H1 (cell line): ENCODE results near the gene PPFIBP2. TPM values are rescaled to one million over a fixed set of nuclear protein-coding genes. Genes with fewer than 3 reads are reported as not detected.

ENCODE experiments used
- CTCF ChIA-PET: fragments of 300-600 bp; sonication (Branson Sonifier 250); formaldehyde crosslinking; loops from one replicate; lab custom pipeline; 2021; ENCODE audit not compliant: partially characterized antibody; lab: Charles Lee
- POLR2A ChIA-PET: fragments of 300-600 bp; sonication (Branson Sonifier 250); formaldehyde crosslinking; loops from one replicate; lab custom pipeline; 2021; ENCODE audit warnings: inconsistent platforms; ENCODE audit not compliant: partially characterized antibody; lab: Charles Lee
- DNase-seq, 2 experiments: peaks; one replicate each; pipeline versions ENCODE4 v3.0.0 to v3.0.0-alpha.2; 2010 to 2022; ENCODE audit warnings: low spot score in 2 of 2, low read depth in 1 of 2, mixed read lengths in 1 of 2
- FAIRE-seq: peaks from 2 replicates; lab custom pipeline; 2011; peaks lifted over from hg19 to GRCh38; lab: Jason Lieb, UNC
- H2AFZ ChIP-seq: 2 replicates; pipeline ENCODE4 v1.8.1; 2012; ENCODE audit warnings: low read length, inconsistent platforms
- H2AK5ac ChIP-seq: 2 replicates; pipeline ENCODE4 v1.6.1; 2013; ENCODE audit warnings: low read depth, low read length
- H2BK120ac ChIP-seq: replicated peaks from 2 replicates; pipeline ENCODE3; 2013; ENCODE audit warnings: low read depth, low read length, inconsistent platforms
- H2BK12ac ChIP-seq: 2 replicates; pipeline ENCODE4 v1.6.1; 2013; ENCODE audit warnings: low read depth, low read length
- H2BK15ac ChIP-seq: 2 replicates; pipeline ENCODE4 v1.6.1; 2013; ENCODE audit warnings: low read length
- H2BK20ac ChIP-seq: 2 replicates; pipeline ENCODE4 v1.6.1; 2013; ENCODE audit warnings: low read length
- H2BK5ac ChIP-seq: 2 replicates; pipeline ENCODE4 v1.6.1; 2013; ENCODE audit warnings: low read depth, low read length
- H3K14ac ChIP-seq: 2 replicates; pipeline ENCODE4 v1.6.1; 2013; ENCODE audit warnings: inconsistent platforms; ENCODE audit not compliant: insufficient read length
- H3K18ac ChIP-seq: 2 replicates; pipeline ENCODE4 v1.6.1; 2013; ENCODE audit warnings: low read length; ENCODE audit errors: extremely low read depth
- H3K23ac ChIP-seq: 2 replicates; pipeline ENCODE4 v1.6.1; 2013; ENCODE audit warnings: inconsistent platforms; ENCODE audit not compliant: insufficient read length
- H3K23me2 ChIP-seq: 2 replicates; pipeline ENCODE4 v1.6.1; 2013; ENCODE audit warnings: low read depth, low read length
- H3K27ac ChIP-seq: 2 replicates; pipeline ENCODE4 v1.6.1; 2011; ENCODE audit warnings: low read depth, low read length, inconsistent platforms
- H3K27me3 ChIP-seq, 4 experiments: replicated peaks in 1 of 4; 1 replicate in 1 of 4; 2 replicates in 3 of 4; pipeline versions ENCODE4 v1.6.1 to v1.8.1; 2011 to 2013; ENCODE audit warnings: low read length in 3 of 4, mild to moderate bottlenecking in 3 of 4, inconsistent platforms in 2 of 4, mixed read lengths in 2 of 4, moderate library complexity in 1 of 4; ENCODE audit not compliant: control insufficient read depth in 3 of 4, insufficient read depth in 3 of 4; ENCODE audit errors: extremely low read depth in 1 of 4
- H3K36me3 ChIP-seq, 4 experiments: 2 replicates each; pipeline versions ENCODE4 v1.6.1 to v1.8.1; 2011 to 2013; ENCODE audit warnings: mild to moderate bottlenecking in 4 of 4, low read length in 3 of 4, moderate library complexity in 2 of 4, control low read depth in 1 of 4, inconsistent platforms in 1 of 4; ENCODE audit not compliant: insufficient read depth in 4 of 4, control insufficient read depth in 2 of 4
- H3K4ac ChIP-seq: replicated peaks from 2 replicates; pipeline ENCODE3; 2013; ENCODE audit warnings: low read length, low read depth, mixed read lengths, inconsistent platforms; ENCODE audit not compliant: insufficient read length
- H3K4me1 ChIP-seq, 4 experiments: replicated peaks in 1 of 4; 1 replicate in 1 of 4; 2 replicates in 3 of 4; pipeline versions ENCODE4 v1.6.1 to v1.8.1; 2011 to 2013; ENCODE audit warnings: low read length in 3 of 4, inconsistent platforms in 2 of 4, mixed read lengths in 1 of 4; ENCODE audit not compliant: insufficient read depth in 4 of 4, control insufficient read depth in 3 of 4
- H3K4me2 ChIP-seq, 2 experiments: 2 replicates each; pipeline versions ENCODE4 v1.6.1 to v1.8.1; 2011 to 2013; ENCODE audit warnings: low read depth in 2 of 2, low read length in 2 of 2, control low read depth in 1 of 2, inconsistent platforms in 1 of 2, mild to moderate bottlenecking in 1 of 2; ENCODE audit not compliant: insufficient read depth in 1 of 2
- H3K4me3 ChIP-seq, 4 experiments: fragments of 200-600, 300-600 bp in 1 of 4; sonication (generic), shearing (Covaris generic), sonication (Bioruptor Twin) in 1 of 4; 2 replicates each; pipeline versions ENCODE4 v1.5.1 to v1.8.1; 2011 to 2016; ENCODE audit warnings: low read length in 4 of 4, low read depth in 3 of 4, control low read depth in 2 of 4, inconsistent platforms in 2 of 4, mild to moderate bottlenecking in 2 of 4, mixed read lengths in 1 of 4, moderate library complexity in 1 of 4; ENCODE audit not compliant: insufficient read depth in 2 of 4; ENCODE audit errors: extremely low read depth in 1 of 4
- H3K56ac ChIP-seq: replicated peaks from 2 replicates; pipeline ENCODE3; 2013; ENCODE audit warnings: low read depth, mild to moderate bottlenecking, mixed read lengths, low read length, inconsistent platforms; ENCODE audit not compliant: insufficient read length
- H3K79me1 ChIP-seq: 2 replicates; pipeline ENCODE4 v1.6.1; 2013; ENCODE audit warnings: low read depth, low read length, control low read depth
- H3K79me2 ChIP-seq, 2 experiments: 2 replicates each; pipeline versions ENCODE4 v1.6.1 to v1.8.1; 2012 to 2013; ENCODE audit warnings: low read length in 2 of 2, mild to moderate bottlenecking in 2 of 2, inconsistent platforms in 1 of 2; ENCODE audit not compliant: insufficient read depth in 2 of 2, control insufficient read depth in 1 of 2
- H3K9ac ChIP-seq, 4 experiments: replicated peaks in 1 of 4; 1 replicate in 1 of 4; 2 replicates in 3 of 4; pipeline versions ENCODE4 v1.6.1 to v1.8.1; 2011 to 2013; ENCODE audit warnings: low read depth in 3 of 4, low read length in 3 of 4, control low read depth in 2 of 4, mild to moderate bottlenecking in 2 of 4, moderate library complexity in 2 of 4, inconsistent platforms in 1 of 4; ENCODE audit errors: extremely low read depth in 1 of 4
- H3K9me3 ChIP-seq, 2 experiments: 2 replicates each; pipeline versions ENCODE4 v1.6.1 to v1.8.1; 2012 to 2013; ENCODE audit warnings: mild to moderate bottlenecking in 2 of 2, moderate library complexity in 2 of 2, control low read depth in 1 of 2, inconsistent platforms in 1 of 2, low read depth in 1 of 2, low read length in 1 of 2, mixed read lengths in 1 of 2; ENCODE audit not compliant: insufficient read depth in 2 of 2
- H4K20me1 ChIP-seq, 2 experiments: replicated peaks in 1 of 2; 2 replicates each; pipeline versions ENCODE3 to v1.8.1; 2011 to 2013; ENCODE audit warnings: inconsistent platforms in 2 of 2, low read length in 2 of 2, mild to moderate bottlenecking in 1 of 2; ENCODE audit not compliant: insufficient read depth in 2 of 2, control insufficient read depth in 1 of 2
- H4K5ac ChIP-seq: 2 replicates; pipeline ENCODE4 v1.6.1; 2013; ENCODE audit warnings: low read length, low read depth, mixed read lengths, inconsistent platforms; ENCODE audit not compliant: insufficient read length
- H4K8ac ChIP-seq: 2 replicates; pipeline ENCODE4 v1.8.0; 2013; ENCODE audit warnings: mild to moderate bottlenecking, moderate library complexity, low read length, inconsistent platforms; ENCODE audit not compliant: insufficient read depth; ENCODE audit errors: extremely low read depth
- H4K91ac ChIP-seq: replicated peaks from 2 replicates; pipeline ENCODE3; 2013; ENCODE audit warnings: low read length, mixed read lengths, inconsistent platforms; ENCODE audit not compliant: insufficient read length
- ATF3 ChIP-seq: IDR thresholded peaks from 2 replicates; pipeline ENCODE4 v1.6.1; 2011; ENCODE audit warnings: low read depth, mild to moderate bottlenecking, low read length; ENCODE audit not compliant: insufficient read depth
- BACH1 ChIP-seq: IDR thresholded peaks from 2 replicates; pipeline ENCODE4 v1.6.1; 2012; ENCODE audit warnings: low read length, improper control_type of control experiment
- CBX5 ChIP-seq: fragments of 300-800, 300-1000 bp; sonication (generic); IDR thresholded peaks from 2 replicates; pipeline ENCODE4 v1.7.1; 2016; ENCODE audit warnings: antibody characterized with exemption, low read length, low read depth
- CEBPB ChIP-seq: IDR thresholded peaks from 2 replicates; pipeline ENCODE4 v1.6.1; 2012; ENCODE audit warnings: low read depth, low read length
- CREB1 ChIP-seq: IDR thresholded peaks from 2 replicates; pipeline ENCODE4 v1.6.1; 2012; ENCODE audit warnings: inconsistent platforms
- EP300 ChIP-seq, 2 experiments: IDR thresholded peaks; 1 replicate in 1 of 2; 2 replicates in 1 of 2; pipeline ENCODE4 v1.6.1; 2011 to 2012; ENCODE audit warnings: low read depth in 2 of 2, low read length in 2 of 2, mild to moderate bottlenecking in 2 of 2, borderline replicate concordance in 1 of 2, inconsistent platforms in 1 of 2, moderate library complexity in 1 of 2
- GABPA ChIP-seq: IDR thresholded peaks from 2 replicates; pipeline ENCODE4 v1.6.1; 2011; ENCODE audit warnings: mild to moderate bottlenecking, low read length, moderate library complexity, borderline replicate concordance; ENCODE audit not compliant: insufficient read depth
- JUND ChIP-seq: IDR thresholded peaks from 2 replicates; pipeline ENCODE4 v1.6.1; 2011; ENCODE audit warnings: mild to moderate bottlenecking, improper control_type of control experiment, low read length
- RBBP5 ChIP-seq: IDR thresholded peaks from 2 replicates; pipeline ENCODE4 v1.7.1; 2012; ENCODE audit warnings: low read depth, mild to moderate bottlenecking, inconsistent platforms, low read length, moderate library complexity, borderline replicate concordance
- SP1 ChIP-seq: IDR thresholded peaks from 2 replicates; pipeline ENCODE4 v1.6.1; 2011; ENCODE audit warnings: low read depth, low read length
- SP4 ChIP-seq: IDR thresholded peaks from 2 replicates; pipeline ENCODE4 v1.6.1; 2012; ENCODE audit warnings: low read length, inconsistent platforms
- TBP ChIP-seq: IDR thresholded peaks from 2 replicates; pipeline ENCODE4 v1.6.1; 2011; ENCODE audit warnings: low read depth, low read length, improper control_type of control experiment
- USF2 ChIP-seq: IDR thresholded peaks from 2 replicates; pipeline ENCODE4 v1.6.1; 2011; ENCODE audit warnings: low read length, improper control_type of control experiment
- WGBS, 2 experiments: shearing (Covaris generic) in 1 of 2; methylation state at CpG; one replicate each; pipeline versions ENCODE4 v1.1.6 to v1.1.7; 2013 to 2015; ENCODE audit warnings: low lambda C conversion rate in 2 of 2, mixed read lengths in 2 of 2, inconsistent platforms in 1 of 2, low coverage in 1 of 2, missing lambda C conversion rate in 1 of 2; ENCODE audit not compliant: insufficient replicate concordance in 2 of 2, insufficient coverage in 1 of 2, insufficient read length in 1 of 2; ENCODE audit errors: extremely low coverage in 1 of 2, missing lambda C conversion rate in 1 of 2; 5-methylcytosine and 5-hydroxymethylcytosine counted together
- polyA plus RNA-seq, 7 experiments: library from polyadenylated mRNA; depleted of rRNA in 3 of 7; stranded (reverse) in 5 of 7; unstranded in 2 of 7; fragments of >200 nt in 5 of 7; fragments of 200-250 nt in 2 of 7; gene quantifications; 1 replicate in 5 of 7; 2 replicates in 1 of 7; 4 replicates in 1 of 7; pipeline versions ENCODE4 v1.2.1 to v1.2.3, GENCODE V29; 2011 to 2013; ENCODE audit warnings: missing spikeins in 2 of 7, mixed read lengths in 2 of 7
- total RNA-seq: library from RNA; stranded (reverse); fragmentation: NEBNext Ultra II Directional; extraction: Animal tissue kit (Norgen Biotek cat#: 25700); gene quantifications from 2 replicates; pipeline ENCODE4 v1.2.1, GENCODE V29; 2021

Gene PPFIBP2
- total and polyA plus RNA-seq, 2 of the 8 experiments (the other 6 are each of a cell fraction or from before 2014, with no cell fraction given), result 5.5 to 9.8 TPM

GRCh38 chr11:7639643-7640025 lies 125.8 kb downstream of the PPFIBP2 start:
- no peaks in the 10 kb centered on the region for H3K79me2 ChIP-seq
- CTCF ChIA-PET, result interaction anchor here (0.8 to 6.0 kb wide), 7 partner anchors 17 to 563 kb away, joined by 3 to 40 read pairs (median 4); no protein-coding TSS in a partner anchor

More at GRCh38 chr11:7639643-7640025, 125.8 kb downstream of the PPFIBP2 start:
- 76% methylated on average over 5 of the region's 5 CpGs; no CpG with 5 or more reads in 1 of the 2 experiments for WGBS, 2 experiments
- H3K14ac ChIP-seq, result no peak overlapping the region
- POLR2A ChIA-PET, result no interaction called here
- no peak overlapping the region for H2AK5ac ChIP-seq
- H2BK120ac ChIP-seq, result no peak overlapping the region
- H3K23ac ChIP-seq, result no peak overlapping the region
- no peak overlapping the region for H4K91ac ChIP-seq
- no peak overlapping the region for H3K18ac ChIP-seq
- H2BK15ac ChIP-seq, result no peak overlapping the region
- no peak overlapping the region for H3K9ac ChIP-seq
- no peak overlapping the region for H3K27ac ChIP-seq
- H2BK5ac ChIP-seq, result no peak overlapping the region
- H2BK12ac ChIP-seq, result no peak overlapping the region
- no peak overlapping the region for H3K4ac ChIP-seq
- no peak overlapping the region for H3K4me3 ChIP-seq
- H3K56ac ChIP-seq, result no peak overlapping the region
- no peak overlapping the region for H3K4me2 ChIP-seq
- TF ChIP-seq GABPA (no peak), ATF3 (no peak), CREB1 (no peak), CEBPB (no peak), JUND (no peak), SP4 (no peak), TBP (no peak), SP1 (no peak), BACH1 (no peak), USF2 (no peak), EP300 (IDR thresholded peaks at IDR 0.05; ENCODE audit: borderline replicate concordance in 1 of 2, low read depth in 2 of 2, low read length in 2 of 2) (no peak), CBX5 (no peak), RBBP5 (no peak)
- FAIRE-seq (no peak), DNase-seq (no peak)
- no peaks in the 10 kb centered on the region for H4K20me1 ChIP-seq
- 0 out of 8 replicates have a peak, but pooled peaks cover 0 to 2% (median 0%) of the 10 kb centered on the region in 4 experiments for H3K36me3 ChIP-seq
- no peaks in the 10 kb centered on the region for H3K9me3 ChIP-seq
- no peak overlapping the region for H4K5ac ChIP-seq
- H2AFZ ChIP-seq, result no peak overlapping the region
- no peaks in the 10 kb centered on the region for H3K23me2 ChIP-seq
- no peaks in the 10 kb centered on the region for H3K4me1 ChIP-seq
- no peaks in the 10 kb centered on the region for H3K79me1 ChIP-seq
- H4K8ac ChIP-seq, result no peak overlapping the region
- no peaks in the 10 kb centered on the region for H3K27me3 ChIP-seq
- H2BK20ac ChIP-seq, result no peak overlapping the region
